Measurements from ENCODE around the gene LSM12. TPM values are rescaled to one million over a fixed set of nuclear protein-coding genes. Genes with fewer than 3 reads are reported as not detected.

Gene LSM12
- total and polyA plus RNA-seq, 2 of the 8 experiments (the other 6 are each of a cell fraction or from before 2014, with no cell fraction given), result 69.8 to 142 TPM

DNA sequence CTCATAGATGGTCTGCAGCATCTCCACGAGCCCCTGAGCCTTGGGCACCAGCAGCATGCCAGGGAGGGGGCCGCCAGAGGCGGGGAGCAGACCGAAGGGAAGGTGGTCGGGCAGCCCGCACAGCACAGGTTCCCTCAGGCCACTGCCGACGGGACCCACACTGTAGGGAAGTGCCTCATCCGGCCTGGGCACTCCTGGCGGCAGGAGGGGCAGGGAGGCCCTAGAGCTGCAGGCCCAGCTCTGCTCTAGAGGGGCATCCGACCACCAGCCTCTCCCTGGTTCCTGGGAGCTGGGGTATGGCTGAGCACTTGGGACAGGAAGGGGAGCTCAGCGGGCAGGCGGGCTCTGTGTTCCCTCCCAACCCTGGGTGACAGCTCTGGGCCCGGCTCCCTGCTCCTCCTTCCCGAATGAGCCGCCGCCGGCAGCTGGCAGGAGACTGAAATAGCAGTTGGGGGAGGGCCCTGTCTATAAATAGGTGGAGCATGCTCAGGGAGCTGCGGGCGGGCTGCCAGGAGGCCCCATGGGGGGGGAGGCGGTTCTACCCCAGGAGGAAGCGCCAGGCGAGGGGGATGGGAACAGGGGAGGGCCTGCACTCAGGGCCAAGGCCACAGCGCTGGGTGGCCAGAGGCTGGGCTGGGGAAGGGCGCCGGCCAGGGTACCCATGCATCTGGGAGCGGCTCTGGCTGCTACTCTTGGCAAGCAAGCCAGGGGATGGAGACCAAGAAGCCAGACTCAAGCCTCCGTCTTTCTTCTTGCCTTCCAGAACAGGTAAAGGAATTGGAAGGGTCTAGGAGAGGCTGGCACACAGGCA, 44.6 kb upstream of the LSM12 start (continued):
- TF ChIP-seq, protein P1, sequence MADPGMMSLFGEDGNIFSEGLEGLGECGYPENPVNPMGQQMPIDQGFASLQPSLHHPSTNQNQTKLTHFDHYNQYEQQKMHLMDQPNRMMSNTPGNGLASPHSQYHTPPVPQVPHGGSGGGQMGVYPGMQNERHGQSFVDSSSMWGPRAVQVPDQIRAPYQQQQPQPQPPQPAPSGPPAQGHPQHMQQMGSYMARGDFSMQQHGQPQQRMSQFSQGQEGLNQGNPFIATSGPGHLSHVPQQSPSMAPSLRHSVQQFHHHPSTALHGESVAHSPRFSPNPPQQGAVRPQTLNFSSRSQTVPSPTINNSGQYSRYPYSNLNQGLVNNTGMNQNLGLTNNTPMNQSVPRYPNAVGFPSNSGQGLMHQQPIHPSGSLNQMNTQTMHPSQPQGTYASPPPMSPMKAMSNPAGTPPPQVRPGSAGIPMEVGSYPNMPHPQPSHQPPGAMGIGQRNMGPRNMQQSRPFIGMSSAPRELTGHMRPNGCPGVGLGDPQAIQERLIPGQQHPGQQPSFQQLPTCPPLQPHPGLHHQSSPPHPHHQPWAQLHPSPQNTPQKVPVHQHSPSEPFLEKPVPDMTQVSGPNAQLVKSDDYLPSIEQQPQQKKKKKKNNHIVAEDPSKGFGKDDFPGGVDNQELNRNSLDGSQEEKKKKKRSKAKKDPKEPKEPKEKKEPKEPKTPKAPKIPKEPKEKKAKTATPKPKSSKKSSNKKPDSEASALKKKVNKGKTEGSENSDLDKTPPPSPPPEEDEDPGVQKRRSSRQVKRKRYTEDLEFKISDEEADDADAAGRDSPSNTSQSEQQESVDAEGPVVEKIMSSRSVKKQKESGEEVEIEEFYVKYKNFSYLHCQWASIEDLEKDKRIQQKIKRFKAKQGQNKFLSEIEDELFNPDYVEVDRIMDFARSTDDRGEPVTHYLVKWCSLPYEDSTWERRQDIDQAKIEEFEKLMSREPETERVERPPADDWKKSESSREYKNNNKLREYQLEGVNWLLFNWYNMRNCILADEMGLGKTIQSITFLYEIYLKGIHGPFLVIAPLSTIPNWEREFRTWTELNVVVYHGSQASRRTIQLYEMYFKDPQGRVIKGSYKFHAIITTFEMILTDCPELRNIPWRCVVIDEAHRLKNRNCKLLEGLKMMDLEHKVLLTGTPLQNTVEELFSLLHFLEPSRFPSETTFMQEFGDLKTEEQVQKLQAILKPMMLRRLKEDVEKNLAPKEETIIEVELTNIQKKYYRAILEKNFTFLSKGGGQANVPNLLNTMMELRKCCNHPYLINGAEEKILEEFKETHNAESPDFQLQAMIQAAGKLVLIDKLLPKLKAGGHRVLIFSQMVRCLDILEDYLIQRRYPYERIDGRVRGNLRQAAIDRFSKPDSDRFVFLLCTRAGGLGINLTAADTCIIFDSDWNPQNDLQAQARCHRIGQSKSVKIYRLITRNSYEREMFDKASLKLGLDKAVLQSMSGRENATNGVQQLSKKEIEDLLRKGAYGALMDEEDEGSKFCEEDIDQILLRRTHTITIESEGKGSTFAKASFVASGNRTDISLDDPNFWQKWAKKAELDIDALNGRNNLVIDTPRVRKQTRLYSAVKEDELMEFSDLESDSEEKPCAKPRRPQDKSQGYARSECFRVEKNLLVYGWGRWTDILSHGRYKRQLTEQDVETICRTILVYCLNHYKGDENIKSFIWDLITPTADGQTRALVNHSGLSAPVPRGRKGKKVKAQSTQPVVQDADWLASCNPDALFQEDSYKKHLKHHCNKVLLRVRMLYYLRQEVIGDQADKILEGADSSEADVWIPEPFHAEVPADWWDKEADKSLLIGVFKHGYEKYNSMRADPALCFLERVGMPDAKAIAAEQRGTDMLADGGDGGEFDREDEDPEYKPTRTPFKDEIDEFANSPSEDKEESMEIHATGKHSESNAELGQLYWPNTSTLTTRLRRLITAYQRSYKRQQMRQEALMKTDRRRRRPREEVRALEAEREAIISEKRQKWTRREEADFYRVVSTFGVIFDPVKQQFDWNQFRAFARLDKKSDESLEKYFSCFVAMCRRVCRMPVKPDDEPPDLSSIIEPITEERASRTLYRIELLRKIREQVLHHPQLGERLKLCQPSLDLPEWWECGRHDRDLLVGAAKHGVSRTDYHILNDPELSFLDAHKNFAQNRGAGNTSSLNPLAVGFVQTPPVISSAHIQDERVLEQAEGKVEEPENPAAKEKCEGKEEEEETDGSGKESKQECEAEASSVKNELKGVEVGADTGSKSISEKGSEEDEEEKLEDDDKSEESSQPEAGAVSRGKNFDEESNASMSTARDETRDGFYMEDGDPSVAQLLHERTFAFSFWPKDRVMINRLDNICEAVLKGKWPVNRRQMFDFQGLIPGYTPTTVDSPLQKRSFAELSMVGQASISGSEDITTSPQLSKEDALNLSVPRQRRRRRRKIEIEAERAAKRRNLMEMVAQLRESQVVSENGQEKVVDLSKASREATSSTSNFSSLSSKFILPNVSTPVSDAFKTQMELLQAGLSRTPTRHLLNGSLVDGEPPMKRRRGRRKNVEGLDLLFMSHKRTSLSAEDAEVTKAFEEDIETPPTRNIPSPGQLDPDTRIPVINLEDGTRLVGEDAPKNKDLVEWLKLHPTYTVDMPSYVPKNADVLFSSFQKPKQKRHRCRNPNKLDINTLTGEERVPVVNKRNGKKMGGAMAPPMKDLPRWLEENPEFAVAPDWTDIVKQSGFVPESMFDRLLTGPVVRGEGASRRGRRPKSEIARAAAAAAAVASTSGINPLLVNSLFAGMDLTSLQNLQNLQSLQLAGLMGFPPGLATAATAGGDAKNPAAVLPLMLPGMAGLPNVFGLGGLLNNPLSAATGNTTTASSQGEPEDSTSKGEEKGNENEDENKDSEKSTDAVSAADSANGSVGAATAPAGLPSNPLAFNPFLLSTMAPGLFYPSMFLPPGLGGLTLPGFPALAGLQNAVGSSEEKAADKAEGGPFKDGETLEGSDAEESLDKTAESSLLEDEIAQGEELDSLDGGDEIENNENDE (IDR thresholded peaks at IDR 0.05; ENCODE audit: insufficient replicate concordance, low read length), result no peak
- no peak for TF ChIP-seq YY1 (IDR thresholded peaks at IDR 0.05; ENCODE audit: low read depth, low read length)
- no peak for TF ChIP-seq USF2 (IDR thresholded peaks at IDR 0.05; ENCODE audit: low read length)
- TF ChIP-seq SUZ12 (IDR thresholded peaks at IDR 0.05; ENCODE audit: low read length), result no peak
- no peak for TF ChIP-seq TCF12 (IDR thresholded peaks at IDR 0.05; ENCODE audit: low read depth, low read length)
- TF ChIP-seq CEBPB (IDR thresholded peaks at IDR 0.05; ENCODE audit: low read depth, low read length), result no peak
- TF ChIP-seq CBX8 (IDR thresholded peaks at IDR 0.05; ENCODE audit: borderline replicate concordance, low read depth, low read length), result no peak
- TF ChIP-seq PHF8 (conservative IDR thresholded peaks at IDR 0.05; ENCODE audit: low read depth, low read length), result no peak
- no peak for TF ChIP-seq SIX5 (IDR thresholded peaks at IDR 0.05; ENCODE audit: low read depth, low read length)

All from H1 (cell line).